ENCODE data around the gene TXNDC8. TPM values are rescaled to one million over a fixed set of nuclear protein-coding genes. Genes with fewer than 3 reads are reported as not detected.

TXNDC8 gene
- total RNA-seq, 2 experiments from 2014 or later: not detected

- POLR2A ChIA-PET: no interaction called here
- Mint-ChIP-seq H3K4me1 (ENCODE audit: low read depth) (no peaks in the 10 kb centered on the region), H3K27me3 (peaks cover 19% of the 10 kb centered on the region), H3K27ac (no peak overlapping the region), H3K4me3 (no peak overlapping the region), H3K9me3 (no peaks in the 10 kb centered on the region), H3K36me3 (ENCODE audit: low read depth) (no peaks in the 10 kb centered on the region)
- ATAC-seq (ENCODE audit: poor library complexity) (no peak), DNase-seq (no peak)
- Histone ChIP-seq H3K4me3 (ENCODE audit: low read length) (no peak overlapping the region), H3K36me3 (ENCODE audit: insufficient read depth, low read length) (no peaks in the 10 kb centered on the region), H3K27ac (ENCODE audit: low read depth in 1 of 2, low read length in 2 of 2) (no peak overlapping the region), H3K9me3 (ENCODE audit: control insufficient read depth in 1 of 2, insufficient read depth in 1 of 2, low read length in 2 of 2) (no peaks in the 10 kb centered on the region), H3K4me1 (ENCODE audit: insufficient read depth, low read length) (no peaks in the 10 kb centered on the region), H3K27me3 (ENCODE audit: control insufficient read depth in 1 of 2, insufficient read depth in 2 of 2, low read length in 2 of 2) (peaks cover 3 to 4% of the 10 kb centered on the region in 2 experiments)
- intact Hi-C loops (cut with DNase I, micrococcal nuclease): no loop called here
- no peak for TF ChIP-seq CTCF (IDR thresholded peaks at IDR 0.05)
- CTCF ChIA-PET: no interaction called here
Measured at GRCh38 chr9:110283751-110284150, 53.9 kb downstream of the TXNDC8 start.

GRCh38 chr9:110282739-110283081 lies 55.0 kb downstream of the TXNDC8 start:
- Histone ChIP-seq H3K27me3 (ENCODE audit: control insufficient read depth in 1 of 2, insufficient read depth in 2 of 2, low read length in 2 of 2) (peaks cover 3 to 4% of the 10 kb centered on the region in 2 experiments), H3K36me3 (ENCODE audit: insufficient read depth, low read length) (no peaks in the 10 kb centered on the region), H3K9me3 (ENCODE audit: control insufficient read depth in 1 of 2, insufficient read depth in 1 of 2, low read length in 2 of 2) (no peaks in the 10 kb centered on the region), H3K4me3 (ENCODE audit: low read length) (no peak overlapping the region), H3K4me1 (ENCODE audit: insufficient read depth, low read length) (no peaks in the 10 kb centered on the region), H3K27ac (ENCODE audit: low read depth in 1 of 2, low read length in 2 of 2) (no peak overlapping the region)
- no peak for DNase-seq
- TF ChIP-seq CTCF (IDR thresholded peaks at IDR 0.05): no peak
- H3K9me3 Mint-ChIP-seq: no peaks in the 10 kb centered on the region
- no peak overlapping the region for H3K27ac Mint-ChIP-seq
- H3K4me1 Mint-ChIP-seq (ENCODE audit: low read depth): no peaks in the 10 kb centered on the region
- no peaks in the 10 kb centered on the region for H3K36me3 Mint-ChIP-seq (ENCODE audit: low read depth)
- intact Hi-C loops (cut with DNase I, micrococcal nuclease): no loop called here
- H3K27me3 Mint-ChIP-seq: peaks cover 19% of the 10 kb centered on the region
- CTCF ChIA-PET: interaction anchor here (0.6 kb wide), 1 partner anchor 10 kb away, joined by 3 read pairs; no protein-coding TSS in a partner anchor
- POLR2A ChIA-PET: no interaction called here
- H3K4me3 Mint-ChIP-seq: no peak overlapping the region
- ATAC-seq (ENCODE audit: poor library complexity): no peak

- H3K36me3 Mint-ChIP-seq (ENCODE audit: low read depth): no peaks in the 10 kb centered on the region
- POLR2A ChIA-PET: no interaction called here
- H3K27me3 ChIP-seq (ENCODE audit: control insufficient read depth in 1 of 2, insufficient read depth in 2 of 2, low read length in 2 of 2): peaks cover 3 to 4% of the 10 kb centered on the region in 2 experiments
- no peak for TF ChIP-seq CTCF (IDR thresholded peaks at IDR 0.05)
- H3K27ac Mint-ChIP-seq: no peak overlapping the region
- no peaks in the 10 kb centered on the region for H3K9me3 Mint-ChIP-seq
- H3K4me1 ChIP-seq (ENCODE audit: insufficient read depth, low read length): no peaks in the 10 kb centered on the region
- DNase-seq (no peak), ATAC-seq (ENCODE audit: poor library complexity) (no peak)
- H3K9me3 ChIP-seq (ENCODE audit: control insufficient read depth in 1 of 2, insufficient read depth in 1 of 2, low read length in 2 of 2): no peaks in the 10 kb centered on the region
- H3K4me1 Mint-ChIP-seq (ENCODE audit: low read depth): no peaks in the 10 kb centered on the region
- intact Hi-C loops (cut with DNase I, micrococcal nuclease): no loop called here
- no peaks in the 10 kb centered on the region for H3K36me3 ChIP-seq (ENCODE audit: insufficient read depth, low read length)
- no peak overlapping the region for H3K4me3 ChIP-seq (ENCODE audit: low read length)
- H3K27ac ChIP-seq (ENCODE audit: low read depth in 1 of 2, low read length in 2 of 2): no peak overlapping the region
- no peak overlapping the region for H3K4me3 Mint-ChIP-seq
- H3K27me3 Mint-ChIP-seq: peaks cover 19% of the 10 kb centered on the region
- CTCF ChIA-PET: interaction anchor here (0.6 kb wide), 1 partner anchor 10 kb away, joined by 3 read pairs; no protein-coding TSS in a partner anchor
Measured at GRCh38 chr9:110282018-110282738, 55.5 kb downstream of the TXNDC8 start.
